GM21515 (cell line): ENCODE results near the gene TLE3.

Experiments used
- ATAC-seq: cut with Tn5 transposase; IDR thresholded peaks from one replicate; pipeline ENCODE4 v1.9.1; 2021; ENCODE audit not compliant: unreplicated experiment

TLE3 gene

GRCh38 chr15:70049701-70050301 is 47.9 kb downstream of the TLE3 start:
- no peak for ATAC-seq

- no peak for ATAC-seq
Measured at GRCh38 chr15:70048578-70049514, 48.9 kb downstream of the TLE3 start.

- ATAC-seq, result no peak
Measured at GRCh38 chr15:70048198-70048565, 49.5 kb downstream of the TLE3 start.

- ATAC-seq, result no peak
Measured at GRCh38 chr15:70047386-70048197, 50.1 kb downstream of the TLE3 start.

DNA sequence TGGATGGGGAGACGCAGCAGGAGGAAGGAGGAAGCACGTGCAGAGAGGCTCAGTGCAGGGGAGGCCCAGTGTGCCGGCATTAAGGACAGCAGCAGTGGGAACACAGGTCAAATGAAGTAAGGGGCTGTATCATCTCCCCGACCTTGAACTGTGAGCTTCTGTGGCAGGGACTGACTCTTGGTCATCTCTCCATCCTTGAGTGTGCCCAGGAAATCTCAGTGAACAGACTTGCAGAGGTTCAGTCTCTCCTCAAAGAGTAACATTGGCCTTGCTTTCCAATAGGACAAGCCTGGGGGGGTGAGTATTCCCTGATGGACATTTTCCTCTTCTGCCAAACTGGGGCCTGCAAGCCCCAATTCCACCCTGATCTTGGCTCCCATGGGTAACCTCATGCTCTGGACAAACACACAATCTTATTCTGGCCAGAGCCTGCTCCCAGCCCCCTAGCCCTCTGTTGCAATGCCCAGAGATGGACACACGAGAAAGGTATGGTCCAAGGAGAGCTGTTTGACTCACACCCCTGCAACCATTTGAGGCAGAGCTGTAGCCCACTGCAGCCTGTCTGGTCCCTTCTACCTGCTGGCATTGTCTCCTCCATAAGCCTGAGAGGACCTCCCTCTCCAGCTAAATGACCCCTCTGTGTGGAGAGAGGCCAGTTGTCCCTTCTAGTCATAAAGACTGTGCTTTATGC is 50.9 kb downstream of the TLE3 start:
- no peak for ATAC-seq

- ATAC-seq, result no peak
Measured at GRCh38 chr15:70045045-70045444, 52.7 kb downstream of the TLE3 start.

DNA sequence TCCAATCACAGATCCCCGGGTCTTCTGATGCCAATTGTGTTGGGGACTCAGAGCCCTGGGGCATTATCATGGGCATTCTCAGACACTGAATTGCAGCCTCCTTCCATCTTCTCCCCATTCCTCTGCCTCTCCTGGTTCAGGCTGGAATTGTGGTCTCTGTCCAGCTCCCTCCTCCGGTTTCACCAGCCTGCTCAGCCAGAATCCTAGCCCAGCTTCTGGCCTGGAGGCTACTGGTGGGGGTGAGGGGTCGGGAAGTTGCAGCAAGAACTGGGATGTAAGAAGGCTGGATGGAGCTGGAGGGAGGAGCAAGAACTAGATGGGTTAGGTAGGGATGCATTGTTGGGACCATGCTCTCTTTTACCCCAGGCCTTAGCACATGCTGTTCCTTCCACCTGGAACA is 53.5 kb downstream of the TLE3 start:
- ATAC-seq, result no peak

- no peak for ATAC-seq
Measured at GRCh38 chr15:70043590-70043989, 54.1 kb downstream of the TLE3 start.

DNA sequence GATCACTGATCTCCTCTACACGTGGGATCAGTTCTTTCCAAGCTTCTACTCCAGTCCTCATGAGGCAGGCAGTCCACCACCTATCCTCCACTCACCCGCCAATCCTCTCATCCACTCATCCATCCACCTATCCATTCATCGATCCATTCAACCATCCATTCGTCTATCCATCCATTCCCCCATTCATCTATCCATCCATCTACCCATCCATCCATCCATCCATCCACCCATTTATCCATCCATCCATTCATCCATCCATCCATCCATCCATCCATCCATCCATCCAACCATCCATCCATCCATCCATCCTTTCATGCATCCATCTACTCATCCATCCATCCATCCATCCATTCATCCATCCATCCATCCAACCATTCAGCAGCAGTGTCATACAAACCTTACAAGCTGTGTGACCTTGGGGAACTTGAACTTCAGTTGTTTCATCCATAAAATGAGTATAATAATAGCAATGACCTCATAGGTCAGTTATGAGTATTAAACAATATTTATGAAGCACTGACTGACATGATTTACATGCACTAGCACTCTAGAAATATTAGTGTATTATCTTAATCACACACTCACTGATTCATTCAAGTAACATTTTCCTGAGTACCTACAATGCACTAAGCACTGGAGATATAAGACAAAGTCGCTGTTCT is 55.0 kb downstream of the TLE3 start:
- ATAC-seq, result no peak

- no peak for ATAC-seq
Measured at GRCh38 chr15:70039917-70040316, 57.8 kb downstream of the TLE3 start.

DNA sequence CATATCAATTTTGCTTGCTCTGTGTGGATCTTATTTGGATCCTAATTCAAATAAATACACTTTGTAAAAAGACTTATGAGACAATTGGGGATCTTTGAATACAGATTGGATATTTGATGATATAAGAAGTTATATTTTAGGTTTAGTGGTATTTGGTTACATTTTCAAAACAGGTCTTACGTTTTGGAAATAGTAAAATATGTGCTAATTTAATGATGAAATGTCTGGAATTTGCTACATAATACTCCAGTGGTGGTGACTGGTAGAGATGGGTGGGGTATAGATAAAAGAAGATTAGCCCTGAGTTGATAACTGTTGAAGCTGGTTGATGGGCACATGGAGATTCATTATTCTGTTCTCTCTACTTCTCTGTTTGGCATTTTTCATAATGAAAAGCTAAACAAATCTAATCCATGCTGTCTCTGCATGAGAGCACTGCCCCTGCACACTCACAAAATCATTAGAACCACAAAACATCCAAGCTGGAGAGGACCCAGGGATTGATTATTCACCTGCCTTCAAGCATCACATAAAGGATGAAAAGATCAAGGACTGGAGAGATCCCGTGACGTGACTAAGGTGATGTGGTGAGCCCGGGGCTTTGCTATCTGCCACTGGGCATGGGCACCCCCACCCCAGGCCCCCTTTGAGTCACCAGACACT is 58.9 kb downstream of the TLE3 start:
- no peak for ATAC-seq

- peak; percentile 6 for ATAC-seq
Measured at GRCh38 chr15:70037292-70037640, 60.5 kb downstream of the TLE3 start.

- ATAC-seq, result peak; percentile 69
Measured at GRCh38 chr15:70036585-70037291, 61.0 kb downstream of the TLE3 start.

DNA sequence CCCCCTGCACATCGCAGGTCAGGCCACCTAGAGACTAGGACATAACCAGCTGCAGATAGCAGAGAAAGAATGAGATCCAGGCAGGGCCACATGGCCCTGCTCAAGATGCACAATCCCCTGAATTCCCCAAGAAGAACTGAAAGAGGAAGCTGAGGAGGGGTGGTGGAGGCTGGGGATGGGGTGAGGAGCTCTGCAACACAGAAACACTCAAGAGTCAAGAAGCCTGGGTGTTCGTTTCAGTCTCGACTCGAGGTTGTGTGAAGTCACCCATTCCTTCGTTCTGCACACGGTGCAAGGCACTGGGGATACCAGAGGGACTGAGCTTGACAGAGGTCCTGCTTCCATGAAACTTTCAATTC is 62.0 kb downstream of the TLE3 start:
- ATAC-seq, result peak; percentile 48

DNA sequence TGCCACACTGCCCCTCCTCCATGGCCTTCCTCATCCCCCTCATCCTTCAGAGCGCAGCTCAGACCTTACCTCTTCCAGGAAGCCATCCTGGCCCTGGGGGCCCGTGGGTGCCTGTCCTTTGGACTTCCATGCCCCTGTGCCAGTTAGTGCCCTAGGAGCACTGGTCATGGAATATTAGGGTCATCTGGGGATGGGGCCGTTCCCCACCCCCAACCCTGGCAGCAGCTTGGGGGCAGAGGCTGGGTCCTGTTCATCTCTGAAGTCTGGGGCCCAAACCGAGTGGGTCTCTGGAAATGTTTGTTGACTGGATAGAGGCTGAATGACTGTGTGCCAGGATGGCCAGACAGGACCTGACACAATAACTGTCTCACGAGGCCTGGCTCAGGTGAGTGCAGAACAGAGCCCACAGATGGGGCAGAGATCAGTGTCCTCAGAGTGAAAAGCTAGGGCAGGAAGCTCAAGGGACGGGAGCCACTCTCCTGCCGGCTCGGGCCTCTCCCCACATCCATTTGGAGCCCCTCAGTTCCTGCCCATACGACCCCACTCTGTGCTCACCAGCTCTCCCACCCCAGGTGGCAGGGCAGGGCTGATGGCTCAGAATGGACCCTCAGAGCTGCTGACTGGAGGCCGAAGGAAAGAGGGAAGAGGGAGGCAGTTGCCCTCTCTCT is 62.5 kb downstream of the TLE3 start:
- no peak for ATAC-seq

DNA sequence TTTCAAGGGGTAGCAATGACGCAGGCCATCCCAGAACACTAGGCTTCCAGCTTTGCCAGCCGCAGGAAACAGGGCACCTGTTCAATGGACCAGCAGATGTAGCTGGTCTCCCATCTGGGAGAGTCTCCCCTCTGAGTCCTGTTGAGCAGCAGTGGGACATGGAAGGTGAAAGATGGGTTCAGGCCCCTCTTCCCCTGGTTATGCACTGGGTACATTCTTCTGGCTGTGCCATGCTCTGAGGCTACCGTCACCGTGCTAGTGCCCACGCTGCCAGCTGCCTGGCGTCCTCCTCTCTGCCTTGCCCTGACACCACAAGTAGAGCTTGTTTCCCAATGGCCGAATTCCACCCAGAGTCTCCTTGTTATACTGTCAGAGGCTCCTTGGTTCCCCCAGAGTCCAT is 63.1 kb downstream of the TLE3 start:
- ATAC-seq, result no peak

DNA sequence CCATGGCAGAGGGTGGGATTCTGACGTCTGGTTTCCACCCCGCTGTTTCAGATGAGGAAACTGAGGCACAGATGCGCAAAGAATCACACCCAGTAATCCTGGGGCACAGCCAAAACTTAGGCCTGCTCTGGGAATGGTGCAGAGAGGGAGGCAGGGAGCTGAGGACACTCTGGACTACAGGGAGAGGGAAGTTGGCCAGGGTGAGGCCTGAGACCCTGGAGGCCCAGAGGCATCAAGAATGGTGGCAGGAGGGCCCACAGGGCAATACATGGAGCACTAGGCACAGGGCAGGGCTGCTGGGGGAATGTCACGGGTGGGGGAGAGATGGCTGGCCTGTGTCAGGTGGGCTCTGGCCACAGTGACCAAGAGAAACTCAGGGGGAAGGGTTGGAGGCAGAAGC is 63.6 kb downstream of the TLE3 start:
- ATAC-seq, result no peak

- no peak for ATAC-seq
Measured at GRCh38 chr15:70033529-70034140, 64.1 kb downstream of the TLE3 start.

- ATAC-seq, result no peak
Measured at GRCh38 chr15:70033109-70033508, 64.6 kb downstream of the TLE3 start.
